BJ (cell line): Measurements from ENCODE around the gene SEPTIN8. TPM values are rescaled to one million over a fixed set of nuclear protein-coding genes. Genes with fewer than 3 reads are reported as not detected.
A peak's percentile ranks its signal among the peaks of the same experiment; 100 is the strongest.

Source experiments
- CTCF ChIA-PET: fragments of 350-600 bp; formaldehyde crosslinking; extraction: SDS; loops from one replicate; lab custom pipeline; 2021; ENCODE audit warnings: antibody characterized with exemption, inconsistent platforms; lab: Yijun Ruan, JAX
- POLR2A ChIA-PET: fragments of 300-600 bp; sonication (Branson Sonifier 250); formaldehyde crosslinking; extraction: SDS; loops from one replicate; lab custom pipeline; 2021; ENCODE audit warnings: antibody characterized with exemption; lab: Charles Lee
- DNase-seq: peaks from one replicate; pipeline ENCODE4 v3.0.0-alpha.2; 2011; ENCODE audit warnings: low read depth
- H3K27me3 ChIP-seq: 2 replicates; pipeline ENCODE4 v1.6.0; 2011; ENCODE audit warnings: low read length; ENCODE audit not compliant: control insufficient read depth, insufficient read depth
- H3K36me3 ChIP-seq: 2 replicates; pipeline ENCODE4 v1.5.1; 2011; ENCODE audit warnings: low read length; ENCODE audit not compliant: control insufficient read depth, insufficient read depth
- H3K4me3 ChIP-seq: 2 replicates; pipeline ENCODE4 v1.5.1; 2011; ENCODE audit warnings: low read depth, mild to moderate bottlenecking, control low read depth, low read length
- CTCF ChIP-seq: IDR thresholded peaks from 2 replicates; pipeline ENCODE4 v1.5.1; 2011; ENCODE audit warnings: low read depth, mild to moderate bottlenecking, control low read depth, inconsistent platforms, low read length, moderate library complexity; ENCODE audit not compliant: insufficient read depth
- polyA plus RNA-seq: library from polyadenylated mRNA; depleted of rRNA; stranded (reverse); fragments of >200 nt; gene quantifications from 2 replicates; pipeline ENCODE4 v1.2.3, GENCODE V29; 2011

The SEPTIN8 gene
- polyA plus RNA-seq, 1 experiment, result 67.8 TPM

GRCh38 chr5:132739232-132739631, 37.8 kb downstream of the SEPTIN8 start:
- ChIA-PET POLR2A (no interaction called here), CTCF (no interaction called here)
- TF ChIP-seq CTCF, result no peak
- H3K36me3 ChIP-seq, result no peaks in the 10 kb centered on the region
- H3K4me3 ChIP-seq, result no peak overlapping the region
- no peak for DNase-seq
- no peaks in the 10 kb centered on the region for H3K27me3 ChIP-seq

DNA sequence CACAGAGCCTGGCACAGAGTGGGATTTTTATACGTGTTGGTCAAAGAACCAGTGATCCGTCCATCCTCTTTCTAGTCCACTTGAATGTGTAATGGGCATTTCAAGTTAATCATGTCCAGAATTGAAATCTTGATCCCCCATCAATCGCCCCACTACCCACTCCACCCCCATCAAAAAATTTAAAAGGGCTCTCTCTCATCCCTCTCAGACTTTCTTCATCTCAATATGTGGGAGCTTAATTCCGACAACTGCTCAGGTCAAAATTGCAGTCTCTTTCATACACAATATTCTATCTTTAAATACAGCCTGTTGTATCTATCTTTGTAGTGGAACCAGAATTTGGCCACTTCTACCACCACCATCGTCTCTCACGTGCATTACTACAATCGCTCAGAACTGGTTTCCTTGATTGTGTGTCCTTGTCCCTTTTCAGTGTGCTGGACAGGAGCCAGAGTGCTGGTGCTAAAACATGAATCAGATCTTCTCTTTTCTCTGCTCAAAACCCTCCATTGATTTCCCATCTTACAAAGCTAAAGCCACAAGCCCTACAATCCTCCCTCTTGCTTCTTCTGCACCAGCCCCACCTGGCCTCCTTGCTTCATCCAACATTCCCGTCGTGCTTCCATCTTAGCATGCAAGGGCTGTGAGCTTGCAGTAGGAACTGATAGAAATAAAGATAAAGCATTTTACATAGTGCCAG, 38.9 kb downstream of the SEPTIN8 start:
- no peak for TF ChIP-seq CTCF
- POLR2A ChIA-PET, result interaction anchor here (0.8 kb wide), 1 partner anchor 17 kb away, joined by 3 read pairs; no protein-coding TSS in a partner anchor
- DNase-seq, result no peak
- Histone ChIP-seq H3K4me3 (no peak overlapping the region), H3K36me3 (no peaks in the 10 kb centered on the region), H3K27me3 (no peaks in the 10 kb centered on the region)
- CTCF ChIA-PET, result interaction anchor here (1.2 to 2.6 kb wide), 6 partner anchors 9 to 352 kb away, joined by 3 to 6 read pairs (median 4); partner anchors contain the start of gene CCNI2

DNA sequence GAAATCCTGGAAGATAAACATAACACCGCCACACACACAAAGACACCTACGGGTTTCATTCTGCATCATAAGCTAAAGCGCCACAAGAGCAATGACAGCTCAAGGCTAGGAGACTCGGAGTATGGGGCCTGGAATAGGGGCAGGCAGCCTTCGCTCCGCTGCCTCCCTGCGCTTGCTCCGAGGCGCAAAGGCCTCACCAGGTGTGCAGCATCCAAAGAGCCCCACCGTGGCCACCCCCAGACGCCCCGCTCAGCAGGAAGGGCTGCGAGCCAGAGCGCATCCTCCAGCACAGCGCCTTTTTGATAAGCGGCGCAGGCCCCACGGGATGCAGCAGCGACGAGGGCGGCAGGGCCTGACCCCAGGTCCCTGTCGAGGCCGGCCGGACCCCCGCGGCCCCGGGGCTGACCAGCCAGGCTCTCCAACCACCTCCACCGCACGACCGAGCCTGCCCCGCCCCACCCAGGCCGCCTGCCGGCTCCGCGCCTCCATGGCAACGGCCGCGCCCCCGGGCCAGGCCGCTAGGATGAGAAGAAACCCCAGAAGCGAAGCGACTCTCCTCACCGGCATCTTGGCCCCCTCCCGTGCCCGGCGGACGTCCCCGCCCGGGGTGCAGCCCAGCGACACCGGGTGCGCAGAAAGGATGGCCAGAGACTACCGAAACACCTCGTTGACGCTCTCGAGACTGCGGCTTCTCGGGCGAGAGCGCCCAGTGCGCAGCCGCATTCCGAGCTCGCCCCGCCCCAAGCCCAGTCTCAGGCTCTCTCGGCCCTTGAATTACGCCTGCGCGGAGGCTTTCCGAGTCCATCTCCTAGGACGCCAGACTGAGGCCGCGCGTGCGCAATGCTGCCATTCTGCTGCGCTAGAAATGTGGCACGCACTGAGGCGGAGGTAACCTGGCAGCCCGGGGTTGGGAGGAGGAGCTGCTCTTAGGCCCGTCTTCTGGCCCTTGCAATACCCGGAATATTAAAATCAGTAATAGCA, 39.9 kb downstream of the SEPTIN8 start, which contains the start of gene KIF3A:
Gene KIF3A, minus strand, starts transcription at position 694 of the 981 bp plus-strand sequence. Its CDS starts 127 bp downstream, at position 567.
- TF ChIP-seq CTCF, result no peak
- Histone ChIP-seq H3K4me3 (peak within 1 kb of the TSS; percentile 57), H3K27me3 (no peaks in the 10 kb centered on the region), H3K36me3 (no peaks in the 10 kb centered on the region)
- peak; percentile 71 for DNase-seq
- ChIA-PET CTCF (interaction anchor here (1.3 to 2.6 kb wide), 5 partner anchors 10 to 351 kb away, joined by 3 to 6 read pairs (median 4); partner anchors contain the start of gene CCNI2), POLR2A (interaction anchor here (0.8 kb wide), 1 partner anchor 18 kb away, joined by 3 read pairs; no protein-coding TSS in a partner anchor)

- CTCF ChIA-PET, result interaction anchor here (1.5 to 1.6 kb wide), 2 partner anchors 19 to 85 kb away, joined by 4 read pairs; no protein-coding TSS in a partner anchor
- no peak overlapping the region for H3K4me3 ChIP-seq
- no peak for TF ChIP-seq CTCF
- no peak for DNase-seq
- POLR2A ChIA-PET, result no interaction called here
- H3K36me3 ChIP-seq, result no peaks in the 10 kb centered on the region
- H3K27me3 ChIP-seq, result no peaks in the 10 kb centered on the region
Observed at GRCh38 chr5:132734687-132735086, 42.4 kb downstream of the SEPTIN8 start.
